Measurements from ENCODE around the gene LOXL4. TPM values are rescaled to one million over a fixed set of nuclear protein-coding genes. Genes with fewer than 3 reads are reported as not detected.

LOXL4 gene
- polyA plus RNA-seq, 3 donors, result 0.03 to 0.05 TPM; not detected in 1

- TF ChIP-seq CTCF (IDR thresholded peaks at IDR 0.05), result no peak
- H2AFZ ChIP-seq (ENCODE audit: insufficient read depth, low read depth, low read length, poor library complexity, severe bottlenecking), result no peak overlapping the region
- H3K27me3 ChIP-seq (ENCODE audit: control insufficient read depth in 2 of 2, insufficient read depth in 2 of 2, low read length in 2 of 2), result peaks cover 8 to 16% of the 10 kb centered on the region in 2 donors
- H3K36me3 ChIP-seq (replicated peaks in 1 of 2; ENCODE audit: control insufficient read depth in 1 of 2, insufficient read depth in 2 of 2, low read length in 2 of 2), result no peaks in the 10 kb centered on the region
- no peak overlapping the region for H3K4me2 ChIP-seq (replicated peaks; ENCODE audit: extremely low read depth, low read length, poor library complexity, severe bottlenecking)
- H4K20me1 ChIP-seq (ENCODE audit: insufficient read depth, low read length), result no peaks in the 10 kb centered on the region
- no peak overlapping the region for H3K9ac ChIP-seq (ENCODE audit: insufficient read depth, low read length, poor library complexity, severe bottlenecking)
- peaks cover 26 to 34% of the 10 kb centered on the region in 2 donors for H3K4me1 ChIP-seq (ENCODE audit: control insufficient read depth in 1 of 2, insufficient read depth in 2 of 2, low read length in 2 of 2)
- H3K27me3 Mint-ChIP-seq (ENCODE audit: low read depth in 3 of 3), result peaks cover 14 to 30% (median 18%) of the 10 kb centered on the region in 3 donors
- H3K27ac ChIP-seq (ENCODE audit: low read depth in 1 of 2, low read length in 2 of 2), result no peak overlapping the region
- DNase-seq, result no peak
- intact Hi-C loops (cut with micrococcal nuclease), result loop anchor here (2.0 to 10.0 kb wide), 2 partner anchors 70 to 72 kb away; no protein-coding TSS in a partner anchor
- H3K4me3 ChIP-seq (replicated peaks in 1 of 3; ENCODE audit: low read depth in 2 of 3, low read length in 3 of 3), result no peak overlapping the region
- H3K4me1 Mint-ChIP-seq, result peaks cover 34% of the 10 kb centered on the region
- no peak overlapping the region for H3K4me3 Mint-ChIP-seq
- H3K9me3 ChIP-seq (replicated peaks in 1 of 2; ENCODE audit: control insufficient read depth in 1 of 2, insufficient read depth in 1 of 2, low read length in 2 of 2), result no peaks in the 10 kb centered on the region
- WGBS (ENCODE audit: insufficient coverage), result no CpG with 5 or more reads among the region's 7 CpGs
- peaks cover 5 to 7% of the 10 kb centered on the region in 2 donors for H3K36me3 Mint-ChIP-seq
- H3K9me3 Mint-ChIP-seq, result peaks cover 0 to 6% (median 3%) of the 10 kb centered on the region in 7 donors
- no peaks in the 10 kb centered on the region for H3K79me2 ChIP-seq (ENCODE audit: insufficient read depth, low read length)
- no peak overlapping the region for H3K27ac Mint-ChIP-seq
Measured at GRCh38 chr10:98263088-98263487, 4.9 kb downstream of the LOXL4 start.

GRCh38 chr10:98262571-98262970, 5.4 kb downstream of the LOXL4 start:
- WGBS (ENCODE audit: insufficient coverage), result 80% methylated on average over 6 of the region's 7 CpGs
- Histone ChIP-seq H3K79me2 (ENCODE audit: insufficient read depth, low read length) (no peaks in the 10 kb centered on the region), H3K9me3 (replicated peaks in 1 of 2; ENCODE audit: control insufficient read depth in 1 of 2, insufficient read depth in 1 of 2, low read length in 2 of 2) (no peaks in the 10 kb centered on the region), H3K36me3 (replicated peaks in 1 of 2; ENCODE audit: control insufficient read depth in 1 of 2, insufficient read depth in 2 of 2, low read length in 2 of 2) (no peaks in the 10 kb centered on the region), H4K20me1 (ENCODE audit: insufficient read depth, low read length) (no peaks in the 10 kb centered on the region), H3K4me3 (replicated peaks in 1 of 3; ENCODE audit: low read depth in 2 of 3, low read length in 3 of 3) (no peak overlapping the region), H3K27me3 (ENCODE audit: control insufficient read depth in 2 of 2, insufficient read depth in 2 of 2, low read length in 2 of 2) (peaks cover 4 to 12% of the 10 kb centered on the region in 2 donors), H3K27ac (ENCODE audit: low read depth in 1 of 2, low read length in 2 of 2) (no peak overlapping the region), H2AFZ (ENCODE audit: insufficient read depth, low read depth, low read length, poor library complexity, severe bottlenecking) (no peak overlapping the region), H3K9ac (ENCODE audit: insufficient read depth, low read length, poor library complexity, severe bottlenecking) (no peak overlapping the region), H3K4me1 (ENCODE audit: control insufficient read depth in 1 of 2, insufficient read depth in 2 of 2, low read length in 2 of 2) (peaks cover 22 to 30% of the 10 kb centered on the region in 2 donors), H3K4me2 (replicated peaks; ENCODE audit: extremely low read depth, low read length, poor library complexity, severe bottlenecking) (no peak overlapping the region)
- H3K4me3 Mint-ChIP-seq, result no peak overlapping the region
- intact Hi-C loops (cut with micrococcal nuclease), result loop anchor here (2.0 to 10.0 kb wide), 2 partner anchors 70 to 72 kb away; no protein-coding TSS in a partner anchor
- peak; percentile 18 to 61 (median 46) for DNase-seq
- peaks cover 0 to 4% (median 0%) of the 10 kb centered on the region in 7 donors for H3K9me3 Mint-ChIP-seq
- H3K27me3 Mint-ChIP-seq (ENCODE audit: low read depth in 3 of 3), result peaks cover 10 to 26% (median 15%) of the 10 kb centered on the region in 3 donors
- H3K36me3 Mint-ChIP-seq, result peaks cover 4 to 5% of the 10 kb centered on the region in 2 donors
- TF ChIP-seq CTCF (IDR thresholded peaks at IDR 0.05), result peak; percentile 72
- H3K27ac Mint-ChIP-seq, result peak overlapping the region in 1 of 7 donors; percentile 57
- peaks cover 31% of the 10 kb centered on the region for H3K4me1 Mint-ChIP-seq
